Heart left ventricle (tissue), 13 donors: ENCODE measurements around the gene IL1RN.

Source experiments
- CTCF ChIP-seq, 12 donors: fragments of 200-600 bp; sonication (generic) in 4 of 12; IDR thresholded peaks; one replicate each; pipeline versions ENCODE4 v1.5.0 to v1.8.0; 2018 to 2022; ENCODE audit warnings: antibody characterized with exemption in 12 of 12, mild to moderate bottlenecking in 5 of 12
- POLR2A ChIP-seq, 2 donors: fragments of 450-650 bp; IDR thresholded peaks; one replicate each; pipeline ENCODE4 v1.6.1; 2017; ENCODE audit warnings: antibody characterized with exemption in 2 of 2, mild to moderate bottlenecking in 2 of 2, moderate library complexity in 2 of 2
- donor health status: ischemic (EF 13 %, LVEDD 7.1; RV severe dilation, severe dysfunction).
- donor health status: DM: no; HTN: yes; CAD: no.
- donor health status: DM: no; HTN: no; CAD: no.
- donor health status: ischemic (EF 25% LVEDD 6.9; RV normal size, moderate dysfunction).
- donor health status: ischemic (EF 25% LVEDD 5.7; RV mildly dilated, moderate dysfunction).
- donor health status: ischemic (EF 35%, LVEDD 5.7; RV mildly dilated, moderate dysfunction).
- donor health status: nonischemic (EF 11% LVEDD 7.7; RV severe dilation, severe dysfunction).
- donor health status: DM: yes; HTN: yes; CAD: no.
- donor health status: PGD.
- donor health status: ischemic (EF 29% LVEDD 5.4; RV normal size, mild dysfunction).
- donor health status: nonischemic (EF 23%, LVEDD 6.1; RV moderate dilation, normal function).

- TF ChIP-seq CTCF (IDR thresholded peaks at IDR 0.05) (no peak), POLR2A (IDR thresholded peaks at IDR 0.05) (no peak)
Measured at GRCh38 chr2:113122364-113122763, 5.0 kb upstream of the IL1RN start.
